Right lung (tissue), 5 donors: Measurements from ENCODE around the gene SORL1. TPM values are rescaled to one million over a fixed set of nuclear protein-coding genes. Genes with fewer than 3 reads are reported as not detected.

Experiments
- DNase-seq, 2 donors: peaks; one replicate each; pipeline ENCODE4 v3.0.0-alpha.2; 2013
- polyA plus RNA-seq, 5 donors: library from polyadenylated mRNA; unstranded; fragments of 120-200 nt; gene quantifications; one replicate each; pipeline versions ENCODE4 v1.2.1 to v1.2.3, GENCODE V29; 2013; ENCODE audit warnings: inconsistent platforms in 1 of 5, low replicate concordance in 1 of 5; ENCODE audit not compliant: insufficient read length in 5 of 5, insufficient read depth in 1 of 5

SORL1 gene
- polyA plus RNA-seq, 5 donors, result 22.4 to 32.4 (median 30.2) TPM

- DNase-seq, result no peak
Measured at GRCh38 chr11:121426476-121427399, 25.4 kb upstream of the SORL1 start.

DNA sequence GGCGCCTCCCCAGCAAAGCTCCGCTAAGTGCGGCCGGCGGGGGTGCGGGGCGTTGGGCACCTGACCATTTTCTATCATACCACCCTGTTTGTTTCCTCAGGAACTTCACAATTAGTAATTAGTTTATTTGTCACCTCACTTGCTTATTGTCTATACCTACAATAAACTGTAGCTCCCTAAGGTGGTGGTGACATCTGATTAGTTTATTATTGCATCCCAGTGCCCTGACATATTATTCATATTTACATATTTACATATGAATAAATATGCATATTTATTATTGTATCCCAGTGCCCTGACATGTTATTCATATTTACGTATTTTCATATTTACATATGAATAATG lies 24.7 kb upstream of the SORL1 start:
- no peak for DNase-seq

- no peak for DNase-seq
Measured at GRCh38 chr11:121429556-121429955, 22.6 kb upstream of the SORL1 start.

GRCh38 chr11:121431820-121432526 lies 20.1 kb upstream of the SORL1 start:
- no peak for DNase-seq

- DNase-seq, result no peak
Measured at GRCh38 chr11:121435132-121435531, 17.0 kb upstream of the SORL1 start.

GRCh38 chr11:121435551-121436511 lies 16.3 kb upstream of the SORL1 start:
- DNase-seq, result no peak

DNA sequence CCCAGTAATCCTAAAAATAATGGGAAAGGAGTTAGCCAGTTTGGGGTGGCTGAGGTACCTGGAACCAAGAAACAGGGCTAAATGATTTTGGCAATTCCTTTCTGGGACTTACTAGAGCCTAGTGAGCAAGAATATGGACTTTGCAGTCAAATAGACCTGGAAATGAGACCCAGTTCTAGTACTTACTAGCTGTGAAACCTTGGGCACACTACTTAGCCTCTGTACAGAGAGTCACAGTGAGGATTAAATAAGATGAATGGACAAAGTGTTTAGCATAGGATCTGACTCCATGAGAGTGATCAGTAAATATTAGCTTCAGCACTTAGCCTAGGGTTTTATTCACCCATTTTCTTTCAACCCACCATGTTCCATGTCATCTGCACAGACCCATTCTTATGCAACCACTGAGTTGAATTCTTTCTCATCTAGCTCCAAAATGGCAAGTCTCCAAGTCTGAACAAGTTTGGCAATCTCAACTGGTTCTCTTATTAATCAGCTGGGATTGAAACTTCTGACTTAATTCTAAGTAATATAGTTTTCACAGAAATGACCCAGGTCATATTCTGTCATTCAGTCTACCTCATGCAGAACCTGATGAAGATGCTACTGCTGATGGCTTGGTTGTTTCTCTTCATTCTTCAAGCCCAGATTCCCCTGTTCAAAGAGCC lies 15.0 kb upstream of the SORL1 start:
- peak in 1 of 2 donors; percentile 51 for DNase-seq

GRCh38 chr11:121437686-121438078 lies 14.4 kb upstream of the SORL1 start:
- DNase-seq, result no peak

GRCh38 chr11:121439337-121439736 lies 12.8 kb upstream of the SORL1 start:
- DNase-seq, result no peak

DNA sequence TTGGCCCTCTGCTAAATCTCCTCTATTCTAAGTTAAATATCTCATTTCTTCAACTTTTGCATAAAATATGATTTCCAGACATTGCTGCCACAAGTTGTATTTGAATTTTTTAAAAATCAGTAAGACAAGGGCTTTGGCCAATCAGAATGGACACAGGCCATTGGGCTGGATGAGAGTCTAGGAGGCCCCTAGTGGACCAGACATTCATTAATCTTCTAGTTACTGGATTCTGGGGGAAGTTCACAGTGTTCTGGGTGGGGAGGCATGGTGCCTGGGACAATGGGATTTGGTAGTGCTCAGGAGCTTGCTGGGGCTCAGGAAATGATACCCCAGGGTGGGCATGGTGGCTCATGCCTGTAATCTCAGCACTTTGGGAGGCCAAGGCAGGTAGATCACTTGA lies 12.4 kb upstream of the SORL1 start:
- no peak for DNase-seq

GRCh38 chr11:121441521-121441920 lies 10.6 kb upstream of the SORL1 start:
- DNase-seq, result no peak

GRCh38 chr11:121443688-121444275 lies 8.3 kb upstream of the SORL1 start:
- no peak for DNase-seq

GRCh38 chr11:121444526-121444925 lies 7.6 kb upstream of the SORL1 start:
- DNase-seq, result no peak

DNA sequence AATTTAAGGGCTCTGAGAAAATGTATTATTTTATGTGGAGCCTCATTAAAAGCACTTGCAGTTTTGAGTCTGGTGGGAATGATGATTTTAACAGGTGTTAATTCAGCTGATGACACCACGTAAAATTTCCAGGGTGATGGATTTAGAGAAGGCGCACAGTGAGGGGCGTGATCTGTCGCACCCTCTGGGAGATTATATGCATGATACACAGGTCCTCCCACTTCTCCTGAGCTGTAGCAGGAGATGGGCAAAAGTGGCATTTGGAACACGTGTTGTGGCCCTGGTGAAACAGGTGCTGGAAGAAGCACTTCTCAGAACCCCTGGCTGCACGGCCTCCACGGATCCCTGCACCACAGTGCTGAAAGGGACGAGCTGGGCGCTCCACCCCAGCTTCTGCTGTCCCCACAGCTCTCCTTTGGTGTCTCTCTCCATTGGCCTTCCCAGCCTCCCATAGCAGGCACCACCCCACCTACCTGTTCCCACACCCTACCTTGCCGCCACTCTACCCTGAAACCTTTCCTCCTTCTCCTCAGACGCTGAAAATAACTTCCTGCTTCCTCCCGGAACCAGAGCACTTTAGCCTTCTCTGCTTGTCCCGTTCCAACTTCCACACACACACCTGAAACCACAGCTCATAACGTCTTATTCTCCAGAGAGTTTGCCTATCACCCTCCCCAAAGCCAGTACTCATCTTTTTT lies 6.9 kb upstream of the SORL1 start:
- no peak for DNase-seq

DNA sequence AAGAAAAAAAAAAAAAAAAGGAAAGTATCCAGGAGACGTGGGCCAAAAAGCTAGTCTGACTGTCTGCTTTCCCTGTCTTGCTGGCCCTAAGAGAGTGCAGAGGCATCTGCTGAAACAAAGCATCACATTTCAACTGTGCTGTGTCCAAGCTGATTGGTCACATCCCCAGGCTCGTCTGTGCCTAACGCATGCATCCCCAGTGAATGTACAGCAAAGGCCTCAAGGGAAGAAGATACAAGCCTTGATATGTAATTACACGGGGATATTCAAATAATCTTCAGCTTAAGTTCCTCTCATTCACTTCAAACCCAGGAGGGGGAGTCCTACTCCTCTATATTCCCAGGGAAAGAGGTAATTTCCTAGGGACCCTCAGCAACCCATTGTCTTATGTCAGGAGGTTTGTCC lies 5.4 kb upstream of the SORL1 start:
- DNase-seq, result no peak

DNA sequence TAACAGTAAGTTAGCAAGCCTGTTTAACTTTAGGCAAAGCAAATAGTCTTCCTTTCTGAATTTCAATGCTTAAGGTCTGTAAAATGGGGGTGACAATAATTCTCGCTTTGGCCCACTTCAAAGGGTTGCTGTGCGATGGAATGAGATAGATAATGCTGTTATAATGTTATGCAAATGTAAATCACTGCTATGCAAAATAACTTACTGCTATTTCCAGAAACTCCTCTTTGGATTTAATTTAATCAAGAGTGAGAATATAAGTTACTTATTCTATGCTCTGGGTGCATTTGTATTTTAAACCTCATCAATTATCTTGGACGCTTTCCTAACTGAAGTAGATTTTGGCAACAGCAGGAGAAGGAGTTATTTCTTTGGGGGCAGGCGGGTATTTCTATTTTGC lies 4.1 kb upstream of the SORL1 start:
- DNase-seq, result no peak

DNA sequence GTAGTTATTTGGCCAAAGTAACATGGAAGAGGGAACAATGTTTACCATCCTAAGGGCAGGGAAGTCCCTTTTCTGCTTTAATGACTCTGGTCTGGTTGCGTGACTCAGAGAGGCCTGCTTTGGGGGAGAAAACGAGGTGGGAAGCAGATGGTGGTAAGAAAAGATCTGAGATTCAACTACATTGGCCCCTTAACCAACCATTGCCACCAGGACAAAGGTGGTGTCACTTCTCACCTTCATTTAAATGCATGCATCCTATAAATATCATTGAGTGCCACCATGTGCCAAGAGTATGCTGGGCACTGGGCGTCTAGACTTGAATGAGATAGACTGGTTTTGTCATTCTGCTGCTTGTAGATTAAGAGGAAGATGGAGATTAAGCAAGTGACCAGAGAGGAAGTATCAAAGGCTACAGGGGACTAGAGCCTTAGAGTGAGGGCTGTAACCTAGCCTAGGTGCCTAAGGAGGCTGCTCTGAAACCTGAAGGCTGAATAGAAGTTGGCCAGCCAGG lies 3.6 kb upstream of the SORL1 start:
- no peak for DNase-seq

- DNase-seq, result no peak
Measured at GRCh38 chr11:121449123-121449522, 3.0 kb upstream of the SORL1 start.

DNA sequence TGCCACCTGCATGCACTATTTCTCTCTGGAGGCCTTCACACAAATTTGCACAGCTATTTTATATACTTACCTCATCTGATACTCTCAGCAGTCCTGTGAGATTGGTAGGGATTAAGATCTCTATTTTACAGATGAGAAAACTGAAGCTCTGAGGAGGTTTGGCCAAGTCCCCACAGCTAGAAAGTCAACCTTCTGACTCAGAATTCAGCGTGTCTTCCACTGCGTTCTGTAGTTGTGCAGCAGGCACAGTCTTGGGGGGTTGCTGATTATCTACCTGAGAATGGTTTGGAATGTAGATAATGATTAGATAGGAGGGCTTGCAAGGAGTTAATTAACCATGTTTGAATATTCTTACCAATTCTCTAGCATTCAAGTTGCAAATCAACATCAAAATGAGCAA lies 2.5 kb upstream of the SORL1 start:
- DNase-seq, result no peak

- no peak for DNase-seq
Measured at GRCh38 chr11:121450401-121450800, 1.7 kb upstream of the SORL1 start.
